ENCODE measurements around the gene ODAM. TPM values are rescaled to one million over a fixed set of nuclear protein-coding genes. Genes with fewer than 3 reads are reported as not detected.
"Not testable (repeated sequence)": the region's sequence is repeated elsewhere in the genome, so short reads cannot be mapped to it uniquely, and the experiment has no call there.

ODAM gene
- total RNA-seq, 2 experiments from 2014 or later, result not detected

DNA sequence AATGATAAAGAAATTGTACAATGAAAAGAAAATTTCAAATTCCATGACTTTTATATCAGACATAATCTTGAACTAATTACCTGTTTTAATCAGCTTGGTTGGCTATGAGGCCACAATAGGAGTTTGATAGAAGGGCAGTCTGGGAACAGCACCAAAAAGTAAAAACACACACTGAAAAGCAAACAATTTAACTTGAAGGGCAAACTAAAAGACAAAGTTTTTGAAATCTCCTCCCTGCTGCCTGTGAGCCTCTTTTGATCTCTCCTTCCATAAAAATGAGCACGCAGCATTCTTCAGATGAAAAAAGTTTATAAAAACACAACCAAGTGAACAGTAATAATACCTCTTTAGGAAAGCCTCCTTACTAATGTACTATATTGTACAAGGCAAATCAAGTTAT lies 8.1 kb downstream of the ODAM start:
- H3K36me3 ChIP-seq (ENCODE audit: insufficient read depth, low read length), result no peaks in the 10 kb centered on the region
- Mint-ChIP-seq H3K9me3 (peaks cover 3% of the 10 kb centered on the region), H3K4me3 (no peak overlapping the region), H3K4me1 (ENCODE audit: low read depth) (no peaks in the 10 kb centered on the region), H3K27ac (no peak overlapping the region), H3K36me3 (ENCODE audit: low read depth) (no peaks in the 10 kb centered on the region), H3K27me3 (no peaks in the 10 kb centered on the region)
- POLR2A ChIA-PET, result no interaction called here
- intact Hi-C loops (cut with DNase I, micrococcal nuclease), result no loop called here
- H3K27me3 ChIP-seq (ENCODE audit: control insufficient read depth in 1 of 2, insufficient read depth in 2 of 2, low read length in 2 of 2), result no peaks in the 10 kb centered on the region
- no peaks in the 10 kb centered on the region for H3K9me3 ChIP-seq (ENCODE audit: control insufficient read depth in 1 of 2, insufficient read depth in 1 of 2, low read length in 2 of 2)
- DNase-seq (no peak), ATAC-seq (ENCODE audit: poor library complexity) (no peak)
- CTCF ChIA-PET, result no interaction called here
- H3K4me1 ChIP-seq (ENCODE audit: insufficient read depth, low read length), result no peaks in the 10 kb centered on the region
- TF ChIP-seq CTCF (IDR thresholded peaks at IDR 0.05), result no peak
- no peak overlapping the region for H3K4me3 ChIP-seq (ENCODE audit: low read length)
- H3K27ac ChIP-seq (ENCODE audit: low read depth in 1 of 2, low read length in 2 of 2), result no peak overlapping the region

GRCh38 chr4:70212752-70213151 lies 17.2 kb downstream of the ODAM start:
- H3K27ac Mint-ChIP-seq; H3K36me3 ChIP-seq (ENCODE audit: insufficient read depth, low read length); POLR2A ChIA-PET; H3K9me3 Mint-ChIP-seq; ATAC-seq (ENCODE audit: poor library complexity); H3K27ac ChIP-seq (ENCODE audit: low read depth in 1 of 2, low read length in 2 of 2); H3K4me3 ChIP-seq (ENCODE audit: low read length); H3K27me3 ChIP-seq (ENCODE audit: control insufficient read depth in 1 of 2, insufficient read depth in 2 of 2, low read length in 2 of 2); CTCF ChIA-PET; DNase-seq; H3K36me3 Mint-ChIP-seq (ENCODE audit: low read depth); intact Hi-C loops (cut with DNase I, micrococcal nuclease); H3K4me1 Mint-ChIP-seq (ENCODE audit: low read depth); H3K4me1 ChIP-seq (ENCODE audit: insufficient read depth, low read length); H3K9me3 ChIP-seq (ENCODE audit: control insufficient read depth in 1 of 2, insufficient read depth in 1 of 2, low read length in 2 of 2); H3K4me3 Mint-ChIP-seq; H3K27me3 Mint-ChIP-seq: not testable (repeated sequence)

DNA sequence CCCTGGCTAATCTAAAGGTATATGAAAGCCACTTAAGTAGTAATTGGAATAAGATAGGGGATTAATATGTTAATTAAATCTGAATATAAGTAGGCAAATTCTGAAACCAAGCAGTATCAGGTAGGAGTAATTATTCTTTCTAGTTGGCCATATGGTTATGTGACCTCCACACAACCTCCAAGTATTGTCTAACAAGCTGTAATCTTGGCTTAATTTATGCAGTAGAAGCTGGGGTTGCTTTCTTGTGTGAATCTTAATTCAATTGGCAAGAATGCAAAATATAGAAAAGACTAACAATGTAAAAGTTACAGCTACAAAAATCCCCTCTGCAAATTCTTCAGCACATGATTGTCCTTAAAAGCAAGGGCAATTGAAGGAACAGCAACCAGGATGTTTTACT lies 20.6 kb downstream of the ODAM start:
- H3K4me1 ChIP-seq (ENCODE audit: insufficient read depth, low read length); intact Hi-C loops (cut with DNase I, micrococcal nuclease); H3K4me3 ChIP-seq (ENCODE audit: low read length); H3K36me3 Mint-ChIP-seq (ENCODE audit: low read depth); H3K36me3 ChIP-seq (ENCODE audit: insufficient read depth, low read length); H3K27me3 Mint-ChIP-seq; H3K4me1 Mint-ChIP-seq (ENCODE audit: low read depth); H3K4me3 Mint-ChIP-seq; H3K9me3 ChIP-seq (ENCODE audit: control insufficient read depth in 1 of 2, insufficient read depth in 1 of 2, low read length in 2 of 2); H3K27ac Mint-ChIP-seq; CTCF ChIA-PET; ATAC-seq (ENCODE audit: poor library complexity); DNase-seq; POLR2A ChIA-PET; H3K27me3 ChIP-seq (ENCODE audit: control insufficient read depth in 1 of 2, insufficient read depth in 2 of 2, low read length in 2 of 2); H3K27ac ChIP-seq (ENCODE audit: low read depth in 1 of 2, low read length in 2 of 2); H3K9me3 Mint-ChIP-seq: not testable (repeated sequence)

DNA sequence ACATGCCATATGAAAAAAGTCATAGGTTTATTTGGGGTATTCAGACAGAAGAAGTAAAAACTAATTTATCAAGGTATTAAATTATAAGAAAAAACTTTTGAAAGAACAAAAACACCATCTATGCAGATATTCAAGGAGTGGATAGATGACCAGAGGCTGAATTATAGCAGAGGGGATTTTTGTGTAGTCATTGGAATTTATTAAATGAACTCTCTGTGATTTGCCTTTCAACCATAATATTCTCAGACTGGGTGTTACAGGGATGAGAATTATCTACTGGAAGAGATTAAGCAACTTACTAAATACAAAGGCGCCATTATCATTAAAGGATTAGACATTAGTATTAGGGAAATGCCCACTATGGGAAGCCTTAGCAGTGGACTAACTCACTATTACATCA lies 21.0 kb downstream of the ODAM start:
- H3K27me3 Mint-ChIP-seq; H3K27me3 ChIP-seq (ENCODE audit: control insufficient read depth in 1 of 2, insufficient read depth in 2 of 2, low read length in 2 of 2); H3K36me3 Mint-ChIP-seq (ENCODE audit: low read depth); H3K36me3 ChIP-seq (ENCODE audit: insufficient read depth, low read length); H3K27ac Mint-ChIP-seq; CTCF ChIA-PET; H3K4me1 Mint-ChIP-seq (ENCODE audit: low read depth); H3K4me3 ChIP-seq (ENCODE audit: low read length); POLR2A ChIA-PET; H3K9me3 Mint-ChIP-seq; H3K4me3 Mint-ChIP-seq; H3K27ac ChIP-seq (ENCODE audit: low read depth in 1 of 2, low read length in 2 of 2); intact Hi-C loops (cut with DNase I, micrococcal nuclease); H3K4me1 ChIP-seq (ENCODE audit: insufficient read depth, low read length); H3K9me3 ChIP-seq (ENCODE audit: control insufficient read depth in 1 of 2, insufficient read depth in 1 of 2, low read length in 2 of 2); ATAC-seq (ENCODE audit: poor library complexity); DNase-seq: not testable (repeated sequence)

DNA sequence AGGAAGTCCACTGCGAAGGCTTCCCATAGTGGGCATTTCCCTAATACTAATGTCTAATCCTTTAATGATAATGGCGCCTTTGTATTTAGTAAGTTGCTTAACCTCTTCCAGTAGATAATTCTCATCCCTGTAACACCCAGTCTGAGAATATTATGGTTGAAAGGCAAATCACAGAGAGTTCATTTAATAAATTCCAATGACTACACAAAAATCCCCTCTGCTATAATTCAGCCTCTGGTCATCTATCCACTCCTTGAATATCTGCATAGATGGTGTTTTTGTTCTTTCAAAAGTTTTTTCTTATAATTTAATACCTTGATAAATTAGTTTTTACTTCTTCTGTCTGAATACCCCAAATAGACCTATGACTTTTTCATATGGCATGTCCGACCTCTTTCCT lies 25.9 kb downstream of the ODAM start:
- H3K9me3 Mint-ChIP-seq; H3K36me3 ChIP-seq (ENCODE audit: insufficient read depth, low read length); CTCF ChIA-PET; H3K27ac Mint-ChIP-seq; ATAC-seq (ENCODE audit: poor library complexity); H3K36me3 Mint-ChIP-seq (ENCODE audit: low read depth); H3K4me1 ChIP-seq (ENCODE audit: insufficient read depth, low read length); H3K27me3 Mint-ChIP-seq; H3K4me1 Mint-ChIP-seq (ENCODE audit: low read depth); POLR2A ChIA-PET; DNase-seq; H3K27me3 ChIP-seq (ENCODE audit: control insufficient read depth in 1 of 2, insufficient read depth in 2 of 2, low read length in 2 of 2); H3K9me3 ChIP-seq (ENCODE audit: control insufficient read depth in 1 of 2, insufficient read depth in 1 of 2, low read length in 2 of 2); H3K4me3 Mint-ChIP-seq; H3K4me3 ChIP-seq (ENCODE audit: low read length); intact Hi-C loops (cut with DNase I, micrococcal nuclease); H3K27ac ChIP-seq (ENCODE audit: low read depth in 1 of 2, low read length in 2 of 2): not testable (repeated sequence)

DNA sequence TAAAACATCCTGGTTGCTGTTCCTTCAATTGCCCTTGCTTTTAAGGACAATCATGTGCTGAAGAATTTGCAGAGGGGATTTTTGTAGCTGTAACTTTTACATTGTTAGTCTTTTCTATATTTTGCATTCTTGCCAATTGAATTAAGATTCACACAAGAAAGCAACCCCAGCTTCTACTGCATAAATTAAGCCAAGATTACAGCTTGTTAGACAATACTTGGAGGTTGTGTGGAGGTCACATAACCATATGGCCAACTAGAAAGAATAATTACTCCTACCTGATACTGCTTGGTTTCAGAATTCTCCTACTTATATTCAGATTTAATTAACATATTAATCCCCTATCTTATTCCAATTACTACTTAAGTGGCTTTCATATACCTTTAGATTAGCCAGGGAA lies 26.3 kb downstream of the ODAM start:
- H3K27me3 Mint-ChIP-seq; H3K36me3 ChIP-seq (ENCODE audit: insufficient read depth, low read length); H3K4me3 ChIP-seq (ENCODE audit: low read length); H3K27ac ChIP-seq (ENCODE audit: low read depth in 1 of 2, low read length in 2 of 2); POLR2A ChIA-PET; H3K4me1 ChIP-seq (ENCODE audit: insufficient read depth, low read length); H3K4me1 Mint-ChIP-seq (ENCODE audit: low read depth); H3K36me3 Mint-ChIP-seq (ENCODE audit: low read depth); CTCF ChIA-PET; H3K27ac Mint-ChIP-seq; H3K9me3 Mint-ChIP-seq; ATAC-seq (ENCODE audit: poor library complexity); H3K27me3 ChIP-seq (ENCODE audit: control insufficient read depth in 1 of 2, insufficient read depth in 2 of 2, low read length in 2 of 2); DNase-seq; intact Hi-C loops (cut with DNase I, micrococcal nuclease); H3K9me3 ChIP-seq (ENCODE audit: control insufficient read depth in 1 of 2, insufficient read depth in 1 of 2, low read length in 2 of 2); H3K4me3 Mint-ChIP-seq: not testable (repeated sequence)

Data from CD4-positive, alpha-beta T cell (primary cell).